HG03135 (cell line): ENCODE data around the gene NUP93.

ENCODE experiments used
- ATAC-seq: cut with Tn5 transposase; IDR thresholded peaks from one replicate; pipeline ENCODE4 v1.9.1; 2021; ENCODE audit warnings: mild to moderate bottlenecking, moderate library complexity; ENCODE audit not compliant: unreplicated experiment

Gene NUP93

GRCh38 chr16:56729735-56730662, at the start of gene NUP93:
TSS of gene NUP93 (plus strand) at chr16:56730129. CDS start at chr16:56748248, 18,119 bp downstream.
- peak; percentile 81 for ATAC-seq

DNA sequence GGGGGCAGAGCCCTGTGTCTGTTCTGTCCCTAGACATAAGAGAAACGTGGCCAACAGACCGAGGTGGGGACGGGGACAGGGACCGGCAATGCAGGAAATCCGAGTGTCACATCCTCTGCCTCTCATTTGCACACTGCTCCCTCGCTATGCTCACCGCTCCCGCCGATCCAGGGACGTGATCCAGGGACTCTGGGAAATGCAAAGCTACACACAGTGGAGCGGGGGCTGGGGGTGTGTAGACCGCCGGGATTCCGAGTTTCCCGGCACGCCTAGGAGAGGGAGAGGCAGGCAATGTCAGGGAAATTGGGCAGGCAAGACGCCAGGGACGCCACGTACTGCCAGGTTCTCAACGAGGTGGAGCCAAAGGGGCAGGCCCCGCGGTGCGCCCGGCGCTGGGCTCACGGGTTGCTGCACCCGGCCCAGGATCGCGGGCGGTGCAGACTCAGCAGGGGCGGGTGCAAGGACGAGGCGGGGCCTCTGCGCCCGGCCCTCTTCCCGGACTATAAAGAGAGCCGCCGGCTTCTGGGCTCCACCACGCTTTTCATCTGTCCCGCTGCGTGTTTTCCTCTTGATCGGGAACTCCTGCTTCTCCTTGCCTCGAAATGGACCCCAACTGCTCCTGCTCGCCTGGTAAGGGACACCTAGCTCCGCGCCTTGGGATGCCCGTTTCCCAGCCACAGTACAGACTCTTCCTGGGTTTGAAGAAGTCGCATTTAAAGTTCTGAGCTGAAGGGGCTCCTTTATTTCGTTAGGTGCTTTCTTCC, 47.8 kb upstream of the NUP93 start, which contains the start of gene MT1X:
MT1X (plus strand) TSS at position 532 of the 764 bp plus-strand sequence; CDS start at position 603, 71 bp downstream.
- peak; percentile 98 for ATAC-seq

GRCh38 chr16:56682703-56683397, 47.1 kb upstream of the NUP93 start:
- ATAC-seq = peak; percentile 12

DNA sequence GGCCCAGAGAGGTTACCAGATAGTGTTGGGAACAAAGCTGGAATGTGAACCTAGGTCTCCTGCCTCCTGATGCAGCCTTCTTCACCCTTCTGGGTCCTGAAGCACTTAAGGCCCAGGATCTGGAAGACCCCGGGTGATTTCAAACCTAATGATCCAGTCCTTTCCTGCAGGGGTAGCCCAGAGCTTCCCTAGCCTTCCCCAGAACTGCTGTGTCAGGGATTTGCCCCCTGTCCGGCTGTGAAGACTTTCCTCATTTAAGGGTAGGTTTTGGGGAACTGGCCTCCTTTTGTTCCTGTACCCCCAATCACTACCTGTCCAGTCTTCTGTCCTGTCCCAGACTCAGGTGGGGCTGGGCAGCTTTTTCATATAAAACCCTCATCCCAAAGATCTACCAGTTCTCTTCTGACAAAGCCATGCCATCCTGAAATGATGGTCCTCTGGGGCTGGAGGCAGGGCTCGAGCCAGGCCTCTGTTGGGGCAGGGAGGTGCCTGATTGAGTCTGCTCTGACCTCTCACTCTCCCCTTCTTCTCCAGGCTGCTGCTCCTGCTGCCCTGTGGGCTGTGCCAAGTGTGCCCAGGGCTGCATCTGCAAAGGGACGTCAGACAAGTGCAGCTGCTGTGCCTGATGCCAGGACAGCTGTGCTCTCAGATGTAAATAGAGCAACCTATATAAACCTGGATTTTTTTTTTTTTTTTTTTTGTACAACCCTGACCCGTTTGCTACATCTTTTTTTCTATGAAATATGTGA, 46.3 kb upstream of the NUP93 start:
- no peak for ATAC-seq

GRCh38 chr16:56684256-56684925, 45.5 kb upstream of the NUP93 start:
- ATAC-seq = no peak

DNA sequence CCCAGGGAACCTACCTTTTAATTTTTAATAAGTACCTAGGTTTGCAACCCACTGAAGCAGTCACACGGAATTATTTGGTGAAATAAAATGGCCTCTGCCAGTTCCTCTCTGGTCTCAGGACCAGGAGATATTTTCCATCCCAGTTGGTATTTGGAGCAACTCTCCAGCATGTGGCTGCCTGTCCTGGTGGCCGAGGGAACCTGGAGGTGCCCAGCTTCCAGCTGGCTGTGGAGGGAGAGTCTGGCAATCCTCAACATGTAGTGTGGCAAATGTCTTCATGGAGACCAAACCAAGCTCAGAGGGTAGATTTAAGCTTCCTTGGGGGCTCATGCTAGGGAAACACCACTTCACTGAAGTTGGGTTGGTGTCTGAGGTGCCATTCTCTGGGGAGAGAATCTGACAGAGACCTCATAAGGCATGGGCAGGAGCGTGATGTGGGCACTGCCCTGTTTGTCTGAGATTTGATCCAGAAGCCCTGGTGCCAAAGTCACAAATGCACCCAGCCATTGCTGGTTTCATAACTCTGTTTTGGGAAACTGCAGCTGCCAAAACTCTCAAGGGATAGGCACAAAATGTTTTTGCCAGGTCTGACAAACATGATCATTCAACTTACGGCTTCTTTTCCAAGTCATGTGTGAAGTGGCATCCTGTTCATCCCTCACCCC, 44.9 kb upstream of the NUP93 start:
- ATAC-seq = no peak

GRCh38 chr16:56686758-56687157, 43.2 kb upstream of the NUP93 start:
- ATAC-seq = no peak

- ATAC-seq = no peak
Measured at GRCh38 chr16:56688762-56689161, 41.2 kb upstream of the NUP93 start.

DNA sequence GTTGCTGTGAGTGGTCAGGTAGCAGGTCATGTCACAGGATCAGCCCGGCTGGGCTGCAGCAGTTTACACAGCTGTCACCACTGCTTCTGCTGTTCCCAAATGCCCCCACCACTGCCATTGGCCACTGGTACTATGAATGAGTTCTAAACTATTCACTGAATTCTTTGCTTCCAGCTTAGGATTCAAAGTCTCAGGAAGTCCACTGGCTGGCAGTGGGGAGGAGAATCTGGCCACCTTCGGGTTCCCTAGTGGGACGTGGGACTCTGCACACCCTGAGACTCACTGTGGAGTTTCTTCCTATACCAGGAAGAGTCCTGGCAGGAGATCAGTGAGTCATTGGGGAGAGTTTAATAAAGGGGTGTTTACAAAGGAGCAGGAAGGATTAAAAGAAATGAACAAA, 40.8 kb upstream of the NUP93 start:
- ATAC-seq = no peak

DNA sequence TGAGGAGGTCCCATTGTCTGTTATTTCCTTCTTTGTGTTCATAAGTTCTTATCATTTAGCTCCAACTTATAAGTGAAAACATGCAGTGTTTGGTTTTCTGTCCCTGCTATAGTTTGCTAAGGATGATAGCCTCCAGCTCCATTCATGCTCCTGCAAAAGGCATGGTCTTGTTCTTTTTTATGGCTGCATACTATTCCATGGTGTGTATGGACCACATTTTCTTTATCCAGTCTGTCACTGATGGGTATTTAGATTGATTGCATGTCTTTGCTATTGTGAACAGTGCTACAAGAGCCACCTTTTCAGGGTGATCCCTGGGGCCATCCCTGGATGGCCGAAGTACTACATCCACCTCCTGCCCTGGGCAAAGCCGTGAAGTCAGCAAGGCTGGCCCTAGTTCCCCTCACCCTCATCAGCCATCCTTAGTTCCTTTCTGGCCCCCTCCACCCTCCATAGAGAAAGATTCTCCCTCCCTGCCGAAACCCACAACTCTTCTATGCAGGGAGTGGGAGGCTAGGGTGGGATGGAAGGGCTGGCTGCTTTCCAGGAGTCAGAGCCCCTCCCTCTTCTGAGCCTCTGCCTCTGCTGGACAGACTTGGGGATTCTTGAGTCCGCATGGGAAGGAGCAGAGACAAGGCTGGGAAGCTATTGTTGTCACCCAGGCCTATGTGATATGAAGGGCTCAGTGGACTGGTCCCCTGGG, 39.4 kb upstream of the NUP93 start:
- ATAC-seq = no peak

DNA sequence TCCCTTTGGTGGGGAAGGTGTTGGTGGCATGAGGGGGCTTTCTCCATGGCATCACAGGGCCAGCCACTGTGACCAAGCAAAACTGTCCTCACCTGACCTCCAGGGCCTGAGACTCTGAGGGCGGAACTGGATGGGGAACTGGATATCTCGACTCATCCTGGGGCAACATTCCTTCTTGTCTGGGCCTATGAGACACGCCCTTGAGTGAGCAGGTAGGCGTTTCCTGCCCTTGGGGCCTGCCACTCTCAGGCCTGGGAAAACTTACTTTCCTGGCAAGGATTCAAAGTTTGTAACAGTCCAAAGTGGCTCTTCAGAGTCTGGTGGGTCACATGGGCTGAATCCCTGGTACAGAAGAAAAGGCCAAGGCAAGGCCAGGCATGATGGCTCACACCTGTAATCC, 38.0 kb upstream of the NUP93 start:
- no peak for ATAC-seq

GRCh38 chr16:56695246-56695645, 34.7 kb upstream of the NUP93 start:
- ATAC-seq = no peak

DNA sequence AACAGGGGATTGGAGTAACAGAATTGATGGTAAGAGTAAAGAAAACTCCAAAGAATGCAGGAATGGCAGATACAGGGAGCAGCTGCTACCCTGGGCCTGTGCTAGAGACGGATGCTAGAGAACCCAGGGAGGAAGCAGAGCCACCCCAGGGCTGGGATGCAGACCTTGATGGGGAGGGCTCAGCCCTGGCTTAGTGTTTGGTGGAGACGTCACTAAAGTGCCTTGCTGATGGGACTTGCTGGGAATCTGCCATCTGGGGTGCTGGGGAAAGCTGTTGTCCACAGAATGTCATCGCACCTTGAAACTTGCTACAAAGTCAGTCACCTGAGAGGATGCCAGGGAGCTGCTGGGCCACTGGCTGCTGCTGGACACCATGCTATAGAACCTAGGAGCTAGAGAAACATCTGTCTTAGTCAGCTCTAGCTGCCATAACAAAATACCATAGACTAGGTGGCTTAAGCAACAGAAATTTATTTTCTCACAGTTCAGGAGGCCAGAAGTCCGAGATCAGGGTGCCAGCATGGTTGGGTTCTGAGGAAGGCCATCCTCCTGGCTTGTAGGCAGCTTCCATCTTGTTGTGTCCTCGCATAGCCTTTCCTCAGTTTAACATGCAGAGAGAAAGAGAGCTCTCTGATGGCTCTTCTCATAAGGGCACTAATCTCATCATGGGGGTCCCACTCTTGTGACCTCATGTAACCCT, 32.3 kb upstream of the NUP93 start:
- no peak for ATAC-seq

DNA sequence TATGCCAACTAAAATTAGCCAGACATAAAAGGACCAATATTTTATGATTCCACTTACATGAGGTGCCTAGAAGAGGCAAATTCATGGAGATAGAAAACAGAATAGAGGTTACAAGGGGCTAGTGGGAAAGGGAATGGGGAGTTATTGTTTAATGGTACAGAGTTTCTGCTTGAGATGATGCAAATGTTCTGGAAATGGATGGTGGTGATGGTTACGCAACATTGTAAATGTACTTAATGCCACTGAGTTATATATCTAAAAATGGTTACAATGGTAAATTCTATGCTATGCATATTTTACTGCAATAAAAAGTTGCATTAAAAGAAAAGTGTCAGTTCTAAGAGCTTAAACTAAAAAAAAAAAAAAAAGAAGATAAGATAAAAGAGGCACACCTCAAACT, 29.7 kb upstream of the NUP93 start:
- ATAC-seq = no peak

GRCh38 chr16:56700631-56701030, 29.3 kb upstream of the NUP93 start:
- ATAC-seq = no peak

- no peak for ATAC-seq
Measured at GRCh38 chr16:56701534-56701933, 28.4 kb upstream of the NUP93 start.

- ATAC-seq = no peak
Measured at GRCh38 chr16:56702836-56703235, 27.1 kb upstream of the NUP93 start.
